ENCODE measurements around the gene RCC2. TPM values are rescaled to one million over a fixed set of nuclear protein-coding genes. Genes with fewer than 3 reads are reported as not detected.

Gene RCC2
- total RNA-seq, 1 donor from 2014 or later, result 57.2 TPM

DNA sequence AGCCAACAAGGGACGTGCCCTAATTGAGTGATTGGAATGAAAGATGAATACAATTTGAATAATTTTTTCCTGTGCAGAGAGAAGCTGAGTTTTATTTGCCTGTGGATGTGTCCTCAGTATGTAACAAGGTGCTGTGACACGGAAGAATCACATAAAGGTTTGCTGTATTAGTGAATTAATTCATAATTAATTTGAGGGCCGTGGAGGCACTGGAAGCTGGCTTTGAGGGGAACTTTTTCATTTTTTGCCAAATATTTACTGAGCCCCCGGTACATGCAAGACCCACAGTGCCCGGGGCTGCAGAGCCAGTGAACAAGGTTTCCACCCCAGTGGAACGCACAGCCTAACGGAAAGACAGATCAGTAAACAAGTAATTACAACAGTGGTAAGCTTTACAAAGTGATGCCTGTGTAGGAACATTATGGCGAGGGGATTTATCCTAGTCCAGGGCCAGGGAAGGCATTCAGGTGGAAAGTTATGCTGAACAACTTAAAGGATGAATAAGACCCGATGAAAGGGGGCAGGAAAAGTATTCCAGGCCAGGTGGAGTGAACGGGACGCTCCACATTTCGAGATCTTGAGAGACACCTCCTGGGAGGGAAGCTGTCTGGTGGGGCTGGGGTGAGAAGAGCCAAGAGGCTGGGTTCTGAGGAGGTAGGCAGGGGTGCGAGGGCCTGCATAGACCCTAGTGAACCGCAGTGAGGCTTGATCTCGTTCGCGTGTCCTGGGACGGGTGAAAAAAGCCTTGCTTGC, 773 bp upstream of the RCC2 start:
- DNase-seq (ENCODE audit: low spot score in 2 of 2), result no peak
- no peaks in the 10 kb centered on the region for H3K27me3 ChIP-seq
- intact Hi-C loops (cut with DNase I), result no loop called here
- H3K36me3 ChIP-seq, result no peaks in the 10 kb centered on the region
- peak overlapping the region; percentile 26 to 66 for H3K27ac ChIP-seq
- peak overlapping the region; percentile 75 to 88 for H3K4me3 ChIP-seq
- TF ChIP-seq, protein P1, sequence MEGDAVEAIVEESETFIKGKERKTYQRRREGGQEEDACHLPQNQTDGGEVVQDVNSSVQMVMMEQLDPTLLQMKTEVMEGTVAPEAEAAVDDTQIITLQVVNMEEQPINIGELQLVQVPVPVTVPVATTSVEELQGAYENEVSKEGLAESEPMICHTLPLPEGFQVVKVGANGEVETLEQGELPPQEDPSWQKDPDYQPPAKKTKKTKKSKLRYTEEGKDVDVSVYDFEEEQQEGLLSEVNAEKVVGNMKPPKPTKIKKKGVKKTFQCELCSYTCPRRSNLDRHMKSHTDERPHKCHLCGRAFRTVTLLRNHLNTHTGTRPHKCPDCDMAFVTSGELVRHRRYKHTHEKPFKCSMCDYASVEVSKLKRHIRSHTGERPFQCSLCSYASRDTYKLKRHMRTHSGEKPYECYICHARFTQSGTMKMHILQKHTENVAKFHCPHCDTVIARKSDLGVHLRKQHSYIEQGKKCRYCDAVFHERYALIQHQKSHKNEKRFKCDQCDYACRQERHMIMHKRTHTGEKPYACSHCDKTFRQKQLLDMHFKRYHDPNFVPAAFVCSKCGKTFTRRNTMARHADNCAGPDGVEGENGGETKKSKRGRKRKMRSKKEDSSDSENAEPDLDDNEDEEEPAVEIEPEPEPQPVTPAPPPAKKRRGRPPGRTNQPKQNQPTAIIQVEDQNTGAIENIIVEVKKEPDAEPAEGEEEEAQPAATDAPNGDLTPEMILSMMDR (IDR thresholded peaks at IDR 0.05), result no peak
- H3K4me1 ChIP-seq, result peaks cover 6 to 8% of the 10 kb centered on the region in 2 donors
- no peaks in the 10 kb centered on the region for H3K9me3 ChIP-seq

DNA sequence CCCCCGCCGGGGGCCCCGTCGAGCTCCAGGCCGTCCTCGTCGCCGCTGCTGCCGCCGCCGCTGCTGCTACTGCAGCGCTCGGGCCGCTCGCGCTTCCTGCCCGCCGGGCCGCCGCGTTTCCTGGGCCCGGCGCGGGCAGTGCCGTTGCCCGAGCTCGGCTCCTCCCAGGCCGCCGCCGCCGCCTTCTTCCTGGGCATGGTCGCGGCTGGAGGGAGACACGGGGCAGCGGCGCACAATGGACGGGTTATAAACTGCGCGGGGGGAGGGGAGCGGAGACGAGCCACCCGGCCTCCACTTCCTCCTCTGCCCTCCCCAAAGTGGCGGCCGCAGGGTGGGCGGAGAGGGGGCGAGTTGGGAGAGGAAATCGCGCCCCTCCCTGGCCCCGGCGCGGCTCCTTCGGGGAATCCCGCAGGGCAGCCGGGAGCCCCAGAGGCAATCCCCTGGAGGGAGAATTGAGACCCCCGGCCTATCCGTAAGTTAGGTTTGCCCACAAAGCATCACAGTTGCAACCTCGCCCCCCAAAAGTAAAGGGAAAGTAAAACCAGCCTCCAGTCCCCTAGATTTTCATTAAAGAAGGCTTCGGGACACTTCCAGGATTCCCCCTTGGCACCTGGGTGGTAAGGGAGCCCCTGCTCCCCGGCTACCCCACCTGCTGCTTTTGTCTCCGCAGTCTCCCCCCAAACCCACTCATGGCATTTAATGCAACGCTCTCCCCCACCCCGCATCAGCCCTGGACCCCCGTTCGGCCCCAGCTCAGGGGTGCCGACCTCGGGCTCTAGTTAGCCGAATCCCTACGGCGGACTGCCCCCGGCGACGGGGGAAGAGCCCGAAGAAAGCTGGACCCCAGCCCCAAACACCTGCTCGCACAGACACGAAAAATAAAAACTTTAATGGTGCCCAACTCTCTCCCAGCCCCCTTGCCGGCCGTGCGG, 893 bp downstream of the RCC2 start:
- peak in 1 of 2 donors; percentile 75 for DNase-seq (ENCODE audit: low spot score in 2 of 2)
- Histone ChIP-seq H3K4me1 (peaks cover 6 to 8% of the 10 kb centered on the region in 2 donors), H3K27ac (peak overlapping the region; percentile 5 to 73), H3K27me3 (no peaks in the 10 kb centered on the region), H3K9me3 (no peaks in the 10 kb centered on the region), H3K36me3 (peaks cover 0 to 3% of the 10 kb centered on the region in 2 donors), H3K4me3 (peak overlapping the region; percentile 75 to 88)
- intact Hi-C loops (cut with DNase I), result loop anchor here (1.0 to 5.0 kb wide), 2 partner anchors 18 to 169 kb away; no protein-coding TSS in a partner anchor
- TF ChIP-seq, protein P1 (IDR thresholded peaks at IDR 0.05), result no peak

DNA sequence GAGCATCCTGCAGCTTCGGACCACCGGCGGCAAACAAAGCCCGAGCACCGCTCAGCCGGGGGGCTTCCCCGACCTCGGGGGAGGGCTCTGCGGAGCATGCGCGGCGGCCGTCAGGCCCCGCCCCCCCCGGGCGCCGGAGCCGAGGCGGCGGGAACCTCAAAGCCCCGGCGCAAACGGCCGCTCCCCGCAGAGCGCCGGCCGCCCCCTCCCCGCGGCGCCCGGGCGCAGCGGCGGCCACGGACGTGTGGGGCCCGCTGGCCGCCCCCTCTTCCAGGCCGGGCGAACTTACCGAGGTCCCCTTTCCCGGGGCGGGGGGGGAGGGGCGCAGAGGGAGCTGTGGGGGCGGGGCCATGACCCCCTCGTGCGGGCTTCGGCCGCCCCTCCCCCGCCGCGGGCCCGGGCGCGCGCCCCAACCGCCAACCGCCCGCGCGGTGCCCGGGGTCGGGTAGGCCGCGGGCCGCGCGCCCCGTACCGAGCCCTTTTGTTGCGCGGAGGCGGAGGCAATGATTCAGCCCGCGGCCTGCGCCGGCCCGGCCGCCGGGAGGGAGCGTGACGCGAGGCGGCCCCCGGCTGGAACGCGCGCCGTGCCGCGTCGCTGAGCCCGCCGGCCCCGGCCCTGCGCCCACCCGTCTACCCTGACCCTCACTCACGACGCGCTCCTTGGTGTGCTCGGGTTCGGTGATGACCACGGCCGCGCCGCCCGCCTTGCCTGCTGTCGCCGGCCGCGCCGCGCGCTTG, 1.7 kb downstream of the RCC2 start:
- DNase-seq (ENCODE audit: low spot score in 2 of 2), result no peak
- TF ChIP-seq, protein P1 (IDR thresholded peaks at IDR 0.05), result no peak
- Histone ChIP-seq H3K27me3 (no peaks in the 10 kb centered on the region), H3K4me1 (peaks cover 6 to 8% of the 10 kb centered on the region in 2 donors), H3K27ac (peak overlapping the region; percentile 63 to 73), H3K9me3 (no peaks in the 10 kb centered on the region), H3K4me3 (peak overlapping the region; percentile 75 to 88), H3K36me3 (peaks cover 0 to 6% of the 10 kb centered on the region in 2 donors)
- intact Hi-C loops (cut with DNase I), result loop anchor here (5.0 kb wide), 1 partner anchor 170 kb away; no protein-coding TSS in a partner anchor

DNA sequence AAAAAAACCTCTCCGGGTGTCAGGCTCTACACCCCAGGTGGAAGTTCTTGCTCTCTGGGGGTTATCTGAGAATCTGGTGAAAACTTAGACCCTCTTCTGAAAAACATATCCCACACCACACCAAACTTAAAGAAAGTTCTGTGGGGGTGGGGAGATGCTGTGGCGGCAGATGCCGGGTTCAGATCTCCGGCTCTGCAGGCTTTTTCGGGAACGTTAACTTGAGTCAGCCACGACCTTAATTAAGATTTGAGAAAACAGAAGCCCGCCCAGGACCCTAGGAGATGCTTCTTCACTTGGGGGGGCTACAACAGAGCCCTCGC, 2.3 kb downstream of the RCC2 start:
- intact Hi-C loops (cut with DNase I), result loop anchor here (5.0 kb wide), 1 partner anchor 170 kb away; no protein-coding TSS in a partner anchor
- no peak for DNase-seq (ENCODE audit: low spot score in 2 of 2)
- TF ChIP-seq, protein P1 (IDR thresholded peaks at IDR 0.05), result no peak
- H3K4me3 ChIP-seq, result peak overlapping the region; percentile 75 to 88
- no peaks in the 10 kb centered on the region for H3K27me3 ChIP-seq
- peaks cover 0 to 6% of the 10 kb centered on the region in 2 donors for H3K36me3 ChIP-seq
- H3K9me3 ChIP-seq, result no peaks in the 10 kb centered on the region
- peaks cover 6 to 8% of the 10 kb centered on the region in 2 donors for H3K4me1 ChIP-seq
- peak overlapping the region; percentile 63 to 73 for H3K27ac ChIP-seq
